ENCODE results near the gene TIMM44. TPM values are rescaled to one million over a fixed set of nuclear protein-coding genes. Genes with fewer than 3 reads are reported as not detected.
"Not testable (repeated sequence)": the region's sequence is repeated elsewhere in the genome, so short reads cannot be mapped to it uniquely, and the experiment has no call there.

Gene TIMM44
- total and polyA plus RNA-seq, 8 donors = 19.8 to 83.1 (median 27.0) TPM

DNA sequence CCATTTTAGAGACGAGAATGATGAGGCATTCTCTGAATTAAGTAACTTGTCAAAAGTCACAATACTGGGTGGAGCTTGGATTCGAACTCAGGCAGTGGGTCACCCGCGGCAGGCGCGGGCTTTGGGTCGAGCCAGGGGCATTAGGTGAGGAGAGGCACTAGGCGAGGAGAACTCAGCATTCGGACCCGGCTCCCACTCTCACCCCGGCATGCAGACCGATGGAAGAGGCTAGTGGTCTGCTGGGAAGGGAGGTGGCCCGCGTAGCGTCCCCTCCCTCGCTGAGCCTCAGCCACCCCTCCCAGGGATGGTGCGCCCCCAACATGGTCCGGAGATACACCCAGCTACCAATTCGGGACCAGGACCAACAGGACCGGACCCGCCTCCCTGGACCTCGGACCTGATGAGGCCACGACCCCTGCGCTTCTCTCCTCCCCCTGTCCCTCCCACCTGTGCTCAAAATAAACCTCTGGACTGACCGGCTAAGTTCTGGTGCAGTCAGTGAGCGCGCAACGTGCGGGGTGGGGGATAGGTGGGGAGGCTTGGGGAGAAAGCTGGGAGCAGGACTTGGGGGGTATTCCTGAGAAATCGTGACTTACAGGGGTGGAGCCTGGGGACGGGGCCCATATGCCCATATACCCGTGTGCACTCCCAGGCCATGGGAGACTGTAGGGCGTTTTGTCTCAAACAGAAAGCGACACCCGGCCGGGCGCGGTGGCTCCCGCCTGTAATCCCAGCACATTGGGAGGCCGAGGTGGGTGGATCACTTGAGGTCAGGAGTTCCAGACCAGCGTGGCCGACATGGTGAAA, 24.6 kb downstream of the TIMM44 start:
- Histone ChIP-seq H3K27me3 (peaks cover 0 to 6% (median 0%) of the 10 kb centered on the region in 4 donors), H3K36me3 (peaks cover 0 to 6% (median 0%) of the 10 kb centered on the region in 3 donors), H3K9me3 (no peaks in the 10 kb centered on the region), H3K27ac (no peak overlapping the region), H3K4me3 (peak overlapping the region in 1 of 4 donors; percentile 57), H3K4me1 (peaks cover 6 to 18% (median 13%) of the 10 kb centered on the region in 3 donors)
- DNase-seq (peak in 2 of 6 donors; percentile 53 to 83), FAIRE-seq (no peak), ATAC-seq (no peak)
- WGBS, 2 donors = 55 to 62% methylated on average over 42 of the region's 42 CpGs
- TF ChIP-seq, protein P1, sequence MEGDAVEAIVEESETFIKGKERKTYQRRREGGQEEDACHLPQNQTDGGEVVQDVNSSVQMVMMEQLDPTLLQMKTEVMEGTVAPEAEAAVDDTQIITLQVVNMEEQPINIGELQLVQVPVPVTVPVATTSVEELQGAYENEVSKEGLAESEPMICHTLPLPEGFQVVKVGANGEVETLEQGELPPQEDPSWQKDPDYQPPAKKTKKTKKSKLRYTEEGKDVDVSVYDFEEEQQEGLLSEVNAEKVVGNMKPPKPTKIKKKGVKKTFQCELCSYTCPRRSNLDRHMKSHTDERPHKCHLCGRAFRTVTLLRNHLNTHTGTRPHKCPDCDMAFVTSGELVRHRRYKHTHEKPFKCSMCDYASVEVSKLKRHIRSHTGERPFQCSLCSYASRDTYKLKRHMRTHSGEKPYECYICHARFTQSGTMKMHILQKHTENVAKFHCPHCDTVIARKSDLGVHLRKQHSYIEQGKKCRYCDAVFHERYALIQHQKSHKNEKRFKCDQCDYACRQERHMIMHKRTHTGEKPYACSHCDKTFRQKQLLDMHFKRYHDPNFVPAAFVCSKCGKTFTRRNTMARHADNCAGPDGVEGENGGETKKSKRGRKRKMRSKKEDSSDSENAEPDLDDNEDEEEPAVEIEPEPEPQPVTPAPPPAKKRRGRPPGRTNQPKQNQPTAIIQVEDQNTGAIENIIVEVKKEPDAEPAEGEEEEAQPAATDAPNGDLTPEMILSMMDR (IDR thresholded peaks at IDR 0.05) = no peak
- intact Hi-C loops (cut with DNase I) = no loop called here

DNA sequence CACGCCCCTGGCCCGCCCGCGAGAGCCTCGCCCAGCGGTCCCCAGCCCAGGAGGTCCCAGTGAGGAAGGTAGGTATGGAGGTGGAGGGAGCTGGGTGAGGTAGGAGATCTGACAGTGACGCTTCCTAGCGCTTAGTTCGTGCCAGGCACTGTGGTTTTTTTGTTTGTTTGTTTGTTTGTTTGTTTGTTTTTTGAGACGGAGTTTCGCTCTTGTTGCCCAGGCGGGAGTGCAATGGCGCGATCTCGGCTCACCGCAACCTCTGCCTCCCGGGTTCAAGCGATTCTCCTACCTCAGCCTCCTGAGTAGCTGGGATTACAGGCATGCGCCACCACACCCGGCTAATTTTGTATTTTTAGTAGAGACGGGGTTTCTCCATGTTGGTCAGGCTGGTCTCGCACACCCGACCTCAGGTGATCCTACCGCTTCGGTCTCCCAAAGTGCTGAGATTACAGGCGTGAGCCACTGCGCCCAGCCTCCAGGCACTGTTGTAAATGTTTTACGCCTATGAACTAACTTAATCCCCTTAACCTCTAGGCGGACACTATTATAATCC, 25.3 kb downstream of the TIMM44 start:
- H3K36me3 ChIP-seq; FAIRE-seq; intact Hi-C loops (cut with DNase I); H3K27ac ChIP-seq; DNase-seq; H3K27me3 ChIP-seq; H3K9me3 ChIP-seq; ATAC-seq: not testable (repeated sequence)
- 43% methylated on average over 28 to 29 of the region's 29 CpGs for WGBS, 2 donors
- peaks cover 6 to 18% (median 13%) of the 10 kb centered on the region in 3 donors for H3K4me1 ChIP-seq
- H3K4me3 ChIP-seq = peak overlapping the region in 3 of 4 donors; percentile 4 to 38 (median 31)

DNA sequence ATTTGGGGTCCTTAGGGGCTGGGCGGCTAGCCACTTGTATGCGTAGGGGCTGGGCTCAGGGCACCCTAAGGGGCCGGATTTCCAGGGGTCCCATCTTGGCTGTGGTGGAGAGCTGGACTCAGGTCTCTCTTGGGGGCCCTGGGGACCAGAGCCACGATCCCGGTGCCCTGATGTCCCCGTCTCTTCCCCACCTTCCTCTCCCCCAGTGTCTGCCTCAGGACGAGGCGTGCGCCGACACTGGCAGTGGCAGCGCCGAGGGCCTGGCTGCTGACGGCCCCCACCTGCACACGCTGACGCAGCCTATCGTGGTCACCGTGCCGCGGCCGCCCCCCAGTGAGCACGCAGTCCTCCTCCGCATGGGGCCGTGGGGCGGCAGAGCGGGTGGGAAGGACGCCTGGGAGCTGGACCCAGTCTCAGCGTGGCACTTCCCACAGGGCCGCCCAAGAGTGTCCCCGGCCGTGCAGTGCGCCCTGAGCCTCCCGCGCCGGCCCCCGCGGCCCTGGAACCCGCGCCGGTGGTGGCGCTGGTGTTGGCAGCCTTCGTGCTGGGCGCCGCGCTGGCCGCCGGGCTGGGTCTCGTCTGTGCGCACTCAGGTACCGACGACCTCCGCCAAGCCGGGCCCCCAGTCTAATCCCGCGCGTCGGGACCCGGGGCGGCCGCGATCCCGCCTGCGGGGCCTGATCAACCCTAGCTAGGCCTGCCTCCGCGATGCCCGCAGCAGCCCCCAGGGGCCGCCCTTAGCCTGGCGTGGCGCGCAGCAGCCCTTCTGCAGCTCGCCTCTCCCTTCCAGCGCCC, 26.0 kb downstream of the TIMM44 start:
- peaks cover 0 to 4% (median 3%) of the 10 kb centered on the region in 3 donors for H3K36me3 ChIP-seq
- no peak for ATAC-seq
- 4 to 7% methylated on average over 47 to 71 of the region's 71 CpGs for WGBS, 2 donors
- peaks cover 6 to 18% (median 13%) of the 10 kb centered on the region in 3 donors for H3K4me1 ChIP-seq
- H3K4me3 ChIP-seq = peak overlapping the region in 3 of 4 donors; percentile 4 to 38 (median 31)
- peak in 4 of 6 donors; percentile 18 to 87 (median 74) for DNase-seq
- intact Hi-C loops (cut with DNase I) = no loop called here
- TF ChIP-seq, protein P1 (IDR thresholded peaks at IDR 0.05) = peak in 2 of 4 donors; percentile 9 to 33
- no peak for FAIRE-seq
- H3K27me3 ChIP-seq = peaks cover 0 to 6% (median 0%) of the 10 kb centered on the region in 4 donors
- H3K27ac ChIP-seq = no peak overlapping the region
- H3K9me3 ChIP-seq = no peaks in the 10 kb centered on the region

DNA sequence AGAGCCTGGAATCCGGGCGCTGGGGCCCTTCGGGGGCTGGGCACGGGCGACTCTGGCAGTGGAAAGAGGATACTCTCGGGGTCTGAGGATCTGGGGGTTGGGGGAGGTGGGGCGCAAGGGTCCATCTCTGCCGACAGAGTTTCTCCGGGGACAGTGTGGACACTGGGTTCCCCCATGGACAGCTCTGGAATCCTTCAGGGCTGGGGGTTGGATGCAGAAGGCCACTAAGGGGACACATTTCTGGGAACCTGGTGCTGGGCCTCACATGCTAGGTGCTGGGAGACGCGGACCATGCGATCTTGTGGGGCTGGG, 26.6 kb downstream of the TIMM44 start:
- 14 to 19% methylated on average over 12 of the region's 12 CpGs for WGBS, 2 donors
- intact Hi-C loops (cut with DNase I) = no loop called here
- FAIRE-seq = no peak
- TF ChIP-seq, protein P1 (IDR thresholded peaks at IDR 0.05) = no peak
- no peak for ATAC-seq
- Histone ChIP-seq H3K4me1 (peaks cover 6 to 18% (median 13%) of the 10 kb centered on the region in 3 donors), H3K36me3 (peaks cover 0 to 8% (median 8%) of the 10 kb centered on the region in 3 donors), H3K27me3 (peaks cover 0 to 6% (median 0%) of the 10 kb centered on the region in 4 donors), H3K4me3 (peak overlapping the region in 2 of 4 donors; percentile 31 to 38), H3K9me3 (no peaks in the 10 kb centered on the region), H3K27ac (no peak overlapping the region)
- DNase-seq = peak in 1 of 6 donors; percentile 13

All from pancreas (tissue), 10 donors.